GM23248 (cell line): ENCODE results near the gene GDAP2.

Source experiments
- EZH2 ChIP-seq: fragments of 200-600 bp; sonication (generic); IDR thresholded peaks from 2 replicates; pipeline ENCODE4 v1.6.1; 2018; ENCODE audit warnings: antibody characterized with exemption, mild to moderate bottlenecking; ENCODE audit not compliant: insufficient read depth, poor library complexity, severe bottlenecking
- EZH2phosphoT487 ChIP-seq: fragments of 200-600 bp; sonication (generic); IDR thresholded peaks from 2 replicates; pipeline ENCODE4 v1.6.1; 2018; ENCODE audit warnings: antibody characterized with exemption, moderate library complexity, mild to moderate bottlenecking, low read depth; ENCODE audit not compliant: insufficient read depth

DNA sequence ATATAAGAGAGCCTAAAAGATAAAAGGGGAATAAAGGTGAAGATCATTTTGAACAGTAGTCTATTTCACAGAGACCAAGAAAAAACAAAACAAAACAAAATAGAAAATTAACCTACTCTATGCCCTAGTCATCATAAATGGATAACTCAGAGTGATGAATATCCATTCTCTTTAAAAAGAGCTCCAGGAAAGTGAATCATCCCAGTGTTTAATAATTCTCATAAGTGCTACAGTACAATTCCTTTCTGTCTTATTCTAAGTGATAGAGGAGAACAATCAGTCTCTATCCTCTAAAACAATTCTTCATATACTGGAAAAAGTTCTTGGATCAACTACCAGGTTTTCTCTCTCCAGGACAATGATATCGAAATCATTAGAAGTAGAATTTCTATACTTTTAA, 45.8 kb downstream of the GDAP2 start:
- no peak for TF ChIP-seq EZH2phosphoT487
- no peak for TF ChIP-seq EZH2
